Measurements from ENCODE around the gene CMPK1. TPM values are rescaled to one million over a fixed set of nuclear protein-coding genes. Genes with fewer than 3 reads are reported as not detected.

The CMPK1 gene
- total RNA-seq, 1 experiment from 2014 or later: 77.4 TPM

DNA sequence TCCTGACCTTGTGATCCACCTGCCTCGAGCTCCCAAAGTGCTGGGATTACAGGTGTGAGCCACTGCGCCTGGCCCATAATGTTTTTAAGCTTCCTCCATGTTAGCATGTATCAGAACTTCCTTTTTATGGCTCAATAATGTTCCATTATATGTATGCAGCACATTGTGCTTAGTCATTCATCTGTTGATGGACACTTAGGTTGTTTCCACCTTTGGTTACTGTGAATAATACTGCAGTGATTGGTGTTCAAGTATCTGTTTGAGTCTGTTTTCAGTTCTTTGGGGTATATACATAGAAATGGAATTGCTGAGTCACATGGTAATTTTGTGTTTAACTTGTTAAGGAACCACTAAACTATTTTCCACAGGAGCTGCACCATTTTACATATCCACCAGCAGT is 17.7 kb downstream of the CMPK1 start:
- no peaks in the 10 kb centered on the region for H3K9me3 Mint-ChIP-seq (ENCODE audit: unreplicated experiment)
- no peaks in the 10 kb centered on the region for H3K27me3 ChIP-seq (replicated peaks; ENCODE audit: control insufficient read depth, insufficient read depth, low read length)
- no peaks in the 10 kb centered on the region for H3K4me1 ChIP-seq
- H3K4me3 ChIP-seq (ENCODE audit: low read depth, low read length): no peak overlapping the region
- no peak overlapping the region for H3K4me3 Mint-ChIP-seq (ENCODE audit: unreplicated experiment)
- no peak overlapping the region for H3K27ac Mint-ChIP-seq (ENCODE audit: unreplicated experiment)
- H3K4me1 Mint-ChIP-seq (ENCODE audit: low read depth, unreplicated experiment): peaks cover 7% of the 10 kb centered on the region
- peaks cover 23% of the 10 kb centered on the region for H3K36me3 Mint-ChIP-seq (ENCODE audit: insufficient read depth, unreplicated experiment)
- no peaks in the 10 kb centered on the region for H3K9me3 ChIP-seq
- TF ChIP-seq, protein P1, sequence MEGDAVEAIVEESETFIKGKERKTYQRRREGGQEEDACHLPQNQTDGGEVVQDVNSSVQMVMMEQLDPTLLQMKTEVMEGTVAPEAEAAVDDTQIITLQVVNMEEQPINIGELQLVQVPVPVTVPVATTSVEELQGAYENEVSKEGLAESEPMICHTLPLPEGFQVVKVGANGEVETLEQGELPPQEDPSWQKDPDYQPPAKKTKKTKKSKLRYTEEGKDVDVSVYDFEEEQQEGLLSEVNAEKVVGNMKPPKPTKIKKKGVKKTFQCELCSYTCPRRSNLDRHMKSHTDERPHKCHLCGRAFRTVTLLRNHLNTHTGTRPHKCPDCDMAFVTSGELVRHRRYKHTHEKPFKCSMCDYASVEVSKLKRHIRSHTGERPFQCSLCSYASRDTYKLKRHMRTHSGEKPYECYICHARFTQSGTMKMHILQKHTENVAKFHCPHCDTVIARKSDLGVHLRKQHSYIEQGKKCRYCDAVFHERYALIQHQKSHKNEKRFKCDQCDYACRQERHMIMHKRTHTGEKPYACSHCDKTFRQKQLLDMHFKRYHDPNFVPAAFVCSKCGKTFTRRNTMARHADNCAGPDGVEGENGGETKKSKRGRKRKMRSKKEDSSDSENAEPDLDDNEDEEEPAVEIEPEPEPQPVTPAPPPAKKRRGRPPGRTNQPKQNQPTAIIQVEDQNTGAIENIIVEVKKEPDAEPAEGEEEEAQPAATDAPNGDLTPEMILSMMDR (IDR thresholded peaks at IDR 0.05; ENCODE audit: insufficient read depth in 1 of 2, low read depth in 1 of 2, low read length in 1 of 2, severe bottlenecking in 1 of 2, unreplicated experiment in 1 of 2): no peak
- no peaks in the 10 kb centered on the region for H3K27me3 Mint-ChIP-seq (ENCODE audit: insufficient read depth, unreplicated experiment)
- ChIA-PET POLR2A (no interaction called here), CTCF (no interaction called here)
- no TSS peak for BruUV-seq (replicated peaks)
- intact Hi-C loops (cut with micrococcal nuclease; ENCODE audit: unreplicated experiment): no loop called here
- no peak for DNase-seq
- no peaks in the 10 kb centered on the region for H3K36me3 ChIP-seq (ENCODE audit: control insufficient read depth, insufficient read depth, low read length)

DNA sequence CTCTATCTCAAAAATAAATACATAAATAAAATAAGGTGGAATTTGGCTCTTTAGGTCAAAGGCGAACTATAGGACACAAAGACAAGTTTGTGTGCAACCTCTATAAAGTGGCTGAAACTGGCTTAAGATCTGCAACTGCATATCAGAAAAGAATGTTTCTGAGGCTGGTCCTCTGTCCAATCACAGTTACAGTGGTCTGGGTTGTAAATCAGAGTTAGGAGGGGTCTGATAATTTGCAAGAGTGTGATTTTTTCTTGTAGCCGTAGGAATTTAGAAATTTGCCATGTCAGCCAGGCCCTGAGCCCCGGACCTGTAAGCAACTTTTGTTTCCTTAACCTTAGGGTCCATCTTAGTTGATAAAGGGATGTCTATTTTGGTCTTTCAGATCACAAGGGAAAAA is 27.8 kb downstream of the CMPK1 start:
- no peak overlapping the region for H3K27ac Mint-ChIP-seq (ENCODE audit: unreplicated experiment)
- H3K9me3 Mint-ChIP-seq (ENCODE audit: unreplicated experiment): no peaks in the 10 kb centered on the region
- H3K4me3 ChIP-seq (ENCODE audit: low read depth, low read length): no peak overlapping the region
- H3K27me3 ChIP-seq (replicated peaks; ENCODE audit: control insufficient read depth, insufficient read depth, low read length): no peaks in the 10 kb centered on the region
- no peak overlapping the region for H3K4me3 Mint-ChIP-seq (ENCODE audit: unreplicated experiment)
- intact Hi-C loops (cut with micrococcal nuclease; ENCODE audit: unreplicated experiment): no loop called here
- H3K36me3 ChIP-seq (ENCODE audit: control insufficient read depth, insufficient read depth, low read length): no peaks in the 10 kb centered on the region
- no peaks in the 10 kb centered on the region for H3K4me1 Mint-ChIP-seq (ENCODE audit: low read depth, unreplicated experiment)
- H3K9me3 ChIP-seq: no peaks in the 10 kb centered on the region
- no peaks in the 10 kb centered on the region for H3K27me3 Mint-ChIP-seq (ENCODE audit: insufficient read depth, unreplicated experiment)
- DNase-seq: no peak
- TF ChIP-seq, protein P1 (IDR thresholded peaks at IDR 0.05; ENCODE audit: insufficient read depth in 1 of 2, low read depth in 1 of 2, low read length in 1 of 2, severe bottlenecking in 1 of 2, unreplicated experiment in 1 of 2): no peak
- no peaks in the 10 kb centered on the region for H3K36me3 Mint-ChIP-seq (ENCODE audit: insufficient read depth, unreplicated experiment)
- CTCF ChIA-PET: no interaction called here
- POLR2A ChIA-PET: no interaction called here
- no peaks in the 10 kb centered on the region for H3K4me1 ChIP-seq
- BruUV-seq (replicated peaks): no TSS peak

DNA sequence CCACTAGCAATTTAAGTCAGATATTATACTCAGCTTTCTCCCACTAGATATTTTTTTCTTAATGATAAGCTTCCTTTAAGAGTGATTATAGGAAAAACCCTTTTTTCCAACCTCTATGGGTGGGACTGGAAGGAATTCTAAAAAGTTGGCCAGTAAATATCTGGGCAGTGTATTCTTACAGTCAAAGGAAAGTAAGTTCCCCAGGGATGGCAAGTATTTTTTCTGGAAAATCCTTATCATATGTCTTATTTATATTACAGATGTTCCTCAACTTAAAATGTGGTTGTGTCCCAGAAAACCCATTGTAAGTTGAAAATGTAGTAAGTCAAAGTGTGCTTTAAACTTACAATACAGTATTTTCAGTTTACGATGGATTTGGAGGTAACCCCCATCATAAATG is 29.2 kb downstream of the CMPK1 start:
- Mint-ChIP-seq H3K9me3 (ENCODE audit: unreplicated experiment) (no peaks in the 10 kb centered on the region), H3K4me1 (ENCODE audit: low read depth, unreplicated experiment) (no peaks in the 10 kb centered on the region), H3K4me3 (ENCODE audit: unreplicated experiment) (no peak overlapping the region), H3K27ac (ENCODE audit: unreplicated experiment) (no peak overlapping the region), H3K36me3 (ENCODE audit: insufficient read depth, unreplicated experiment) (no peaks in the 10 kb centered on the region), H3K27me3 (ENCODE audit: insufficient read depth, unreplicated experiment) (no peaks in the 10 kb centered on the region)
- no peak for DNase-seq
- Histone ChIP-seq H3K9me3 (no peaks in the 10 kb centered on the region), H3K4me1 (no peaks in the 10 kb centered on the region), H3K27me3 (replicated peaks; ENCODE audit: control insufficient read depth, insufficient read depth, low read length) (no peaks in the 10 kb centered on the region), H3K4me3 (ENCODE audit: low read depth, low read length) (no peak overlapping the region), H3K36me3 (ENCODE audit: control insufficient read depth, insufficient read depth, low read length) (no peaks in the 10 kb centered on the region)
- TF ChIP-seq, protein P1 (IDR thresholded peaks at IDR 0.05; ENCODE audit: insufficient read depth in 1 of 2, low read depth in 1 of 2, low read length in 1 of 2, severe bottlenecking in 1 of 2, unreplicated experiment in 1 of 2): no peak
- BruUV-seq (replicated peaks): no TSS peak
- intact Hi-C loops (cut with micrococcal nuclease; ENCODE audit: unreplicated experiment): no loop called here
- CTCF ChIA-PET: interaction anchor here (0.6 kb wide), 1 partner anchor 184 kb away, joined by 3 read pairs; no protein-coding TSS in a partner anchor
- POLR2A ChIA-PET: no interaction called here

Data from Caco-2 (cell line).